Stomach (tissue), 4 donors: ENCODE data around the gene ANGPTL8.

Source experiments
- POLR2AphosphoS5 ChIP-seq, 3 donors: sonication (generic); formaldehyde crosslinking; IDR thresholded peaks; one replicate each; pipeline ENCODE4 v1.6.1; 2016; ENCODE audit warnings: antibody characterized with exemption in 3 of 3
- TF ChIP-seq, protein P1 (sequence below), 7 experiments: fragments of 450-650 bp in 4 of 7; fragments of 200-600 bp in 3 of 7; sonication (generic) in 3 of 7; IDR thresholded peaks; one replicate each; pipeline ENCODE4 v1.5.1; 2016 to 2019; ENCODE audit warnings: antibody characterized with exemption in 7 of 7, control low read depth in 2 of 7, mild to moderate bottlenecking in 1 of 7

DNA sequence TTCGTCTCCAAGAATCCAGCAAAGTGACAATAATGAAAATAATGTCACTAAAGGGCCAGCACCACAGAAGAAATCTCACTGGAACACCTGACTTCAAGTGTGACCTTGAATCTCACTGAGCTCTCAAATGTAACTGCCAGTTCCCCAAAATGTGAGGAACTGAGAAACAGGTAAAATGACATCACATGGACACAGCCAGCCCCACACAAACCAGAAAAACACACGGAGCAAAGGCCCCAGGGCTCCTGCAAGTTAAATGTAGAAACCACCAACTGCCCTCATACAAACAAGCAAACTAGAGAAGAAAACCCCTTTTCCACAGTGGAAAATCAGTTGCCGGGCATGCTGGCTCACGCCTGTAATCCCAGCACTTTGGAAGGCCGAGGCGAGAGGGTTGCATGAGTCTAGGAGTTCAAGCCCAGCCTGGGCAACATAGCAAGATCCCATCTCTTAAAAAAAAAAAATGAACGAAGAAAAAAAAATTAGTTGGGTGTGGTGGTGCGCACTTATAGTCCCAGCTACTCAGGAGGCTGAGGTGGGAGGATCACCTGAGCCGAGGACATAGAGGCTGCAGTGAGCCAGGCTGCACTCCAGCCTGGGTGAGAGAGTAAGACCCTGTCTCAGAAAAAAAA, 33.4 kb upstream of the ANGPTL8 start:
- TF ChIP-seq, protein P1, sequence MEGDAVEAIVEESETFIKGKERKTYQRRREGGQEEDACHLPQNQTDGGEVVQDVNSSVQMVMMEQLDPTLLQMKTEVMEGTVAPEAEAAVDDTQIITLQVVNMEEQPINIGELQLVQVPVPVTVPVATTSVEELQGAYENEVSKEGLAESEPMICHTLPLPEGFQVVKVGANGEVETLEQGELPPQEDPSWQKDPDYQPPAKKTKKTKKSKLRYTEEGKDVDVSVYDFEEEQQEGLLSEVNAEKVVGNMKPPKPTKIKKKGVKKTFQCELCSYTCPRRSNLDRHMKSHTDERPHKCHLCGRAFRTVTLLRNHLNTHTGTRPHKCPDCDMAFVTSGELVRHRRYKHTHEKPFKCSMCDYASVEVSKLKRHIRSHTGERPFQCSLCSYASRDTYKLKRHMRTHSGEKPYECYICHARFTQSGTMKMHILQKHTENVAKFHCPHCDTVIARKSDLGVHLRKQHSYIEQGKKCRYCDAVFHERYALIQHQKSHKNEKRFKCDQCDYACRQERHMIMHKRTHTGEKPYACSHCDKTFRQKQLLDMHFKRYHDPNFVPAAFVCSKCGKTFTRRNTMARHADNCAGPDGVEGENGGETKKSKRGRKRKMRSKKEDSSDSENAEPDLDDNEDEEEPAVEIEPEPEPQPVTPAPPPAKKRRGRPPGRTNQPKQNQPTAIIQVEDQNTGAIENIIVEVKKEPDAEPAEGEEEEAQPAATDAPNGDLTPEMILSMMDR (IDR thresholded peaks at IDR 0.05), result no peak
- no peak for TF ChIP-seq POLR2AphosphoS5 (IDR thresholded peaks at IDR 0.05)
